ENCODE measurements around the gene GNA14.
"Not testable (repeated sequence)": the region's sequence is repeated elsewhere in the genome, so short reads cannot be mapped to it uniquely, and the experiment has no call there.

GNA14 gene

DNA sequence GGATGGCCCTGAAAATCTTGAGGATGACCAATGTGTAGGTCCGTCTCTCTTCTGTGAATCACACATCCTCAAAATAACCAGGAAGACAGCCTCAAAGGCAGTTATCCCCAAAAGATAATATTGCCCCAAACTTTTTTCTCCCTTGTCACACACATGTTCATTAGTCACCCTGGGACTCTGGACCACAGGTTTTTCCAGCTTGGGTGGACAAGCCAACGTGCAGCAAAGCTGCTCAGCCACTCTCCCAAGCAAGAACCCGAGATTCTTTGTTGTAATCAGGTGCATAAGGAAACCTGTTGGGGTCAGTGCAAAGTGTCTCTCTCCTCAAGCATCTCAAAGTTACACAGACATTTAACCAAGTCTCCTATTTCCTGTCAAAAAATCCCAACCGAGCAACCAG, 196.6 kb downstream of the GNA14 start:
- no peaks in the 10 kb centered on the region for H3K36me3 Mint-ChIP-seq (ENCODE audit: low read depth)
- no peak overlapping the region for H3K27ac Mint-ChIP-seq
- no peaks in the 10 kb centered on the region for H3K27me3 Mint-ChIP-seq
- H3K4me3 Mint-ChIP-seq, result no peak overlapping the region
- peaks cover 6% of the 10 kb centered on the region for H3K4me1 Mint-ChIP-seq (ENCODE audit: low read depth)
- H3K9me3 Mint-ChIP-seq, result peaks cover 10% of the 10 kb centered on the region

DNA sequence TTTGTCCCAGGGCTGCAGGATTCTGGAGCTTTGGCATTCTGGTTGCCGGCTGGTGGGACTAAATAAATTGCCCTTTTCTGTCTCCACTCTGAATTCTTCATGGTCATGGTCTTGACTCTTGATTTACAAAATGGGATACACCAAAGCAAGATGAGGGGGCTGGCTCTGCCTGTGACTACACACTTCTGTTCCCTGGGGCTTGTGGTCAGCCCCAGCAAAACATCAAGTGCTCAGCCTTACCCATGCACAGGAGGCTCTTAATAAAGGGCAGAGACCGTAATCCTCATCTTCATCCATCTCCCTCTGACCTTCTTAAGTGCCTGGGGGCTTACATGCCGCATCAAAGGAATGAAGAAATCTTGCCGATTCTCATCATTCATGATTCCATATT, 198.0 kb downstream of the GNA14 start:
- H3K4me3 Mint-ChIP-seq, result no peak overlapping the region
- H3K36me3 Mint-ChIP-seq (ENCODE audit: low read depth), result no peaks in the 10 kb centered on the region
- H3K27me3 Mint-ChIP-seq, result no peaks in the 10 kb centered on the region
- H3K27ac Mint-ChIP-seq, result no peak overlapping the region
- peaks cover 6% of the 10 kb centered on the region for H3K4me1 Mint-ChIP-seq (ENCODE audit: low read depth)
- H3K9me3 Mint-ChIP-seq, result peaks cover 10% of the 10 kb centered on the region

DNA sequence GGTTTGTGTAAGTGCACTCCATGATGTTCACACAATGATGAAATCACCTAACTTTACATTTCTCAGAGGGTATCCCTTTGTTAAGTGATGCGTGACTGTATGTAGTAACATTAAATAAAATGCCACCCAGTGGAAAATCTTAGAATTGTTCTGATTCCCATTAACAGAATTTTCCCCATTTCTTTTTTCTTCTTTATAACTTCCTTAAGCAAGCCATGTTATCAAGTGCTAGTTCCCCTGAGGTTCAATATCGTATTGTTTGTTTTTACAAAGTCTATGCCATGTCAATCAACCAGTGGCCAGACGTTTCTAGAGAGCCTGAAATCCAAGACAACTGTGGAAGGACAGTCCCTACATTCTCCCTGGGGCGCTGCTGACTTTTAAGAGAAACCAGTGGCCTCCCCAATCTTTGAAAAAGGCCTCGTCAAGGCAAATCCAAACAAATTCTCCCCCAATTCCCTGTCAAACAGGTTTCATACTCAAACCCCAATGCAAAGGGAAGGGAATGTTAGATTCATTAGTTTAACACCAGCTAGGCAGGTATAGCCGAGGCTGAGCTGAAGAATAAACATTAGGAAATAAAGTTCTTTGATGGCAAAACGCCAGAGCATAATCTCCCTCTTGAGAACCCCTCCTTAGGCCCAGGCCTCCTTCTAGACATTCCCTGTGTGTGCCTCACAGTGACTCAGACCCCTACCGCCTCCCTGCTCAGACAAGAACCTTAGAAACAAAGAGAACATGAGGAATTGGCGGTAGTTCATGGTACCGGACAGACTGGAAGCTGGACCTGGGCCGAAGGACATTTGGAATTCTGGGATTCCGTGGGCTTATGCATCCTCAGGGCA, 198.7 kb downstream of the GNA14 start:
- H3K4me3 Mint-ChIP-seq, result no peak overlapping the region
- no peaks in the 10 kb centered on the region for H3K36me3 Mint-ChIP-seq (ENCODE audit: low read depth)
- no peaks in the 10 kb centered on the region for H3K27me3 Mint-ChIP-seq
- H3K27ac Mint-ChIP-seq, result no peak overlapping the region
- peaks cover 10% of the 10 kb centered on the region for H3K9me3 Mint-ChIP-seq
- peaks cover 6% of the 10 kb centered on the region for H3K4me1 Mint-ChIP-seq (ENCODE audit: low read depth)

DNA sequence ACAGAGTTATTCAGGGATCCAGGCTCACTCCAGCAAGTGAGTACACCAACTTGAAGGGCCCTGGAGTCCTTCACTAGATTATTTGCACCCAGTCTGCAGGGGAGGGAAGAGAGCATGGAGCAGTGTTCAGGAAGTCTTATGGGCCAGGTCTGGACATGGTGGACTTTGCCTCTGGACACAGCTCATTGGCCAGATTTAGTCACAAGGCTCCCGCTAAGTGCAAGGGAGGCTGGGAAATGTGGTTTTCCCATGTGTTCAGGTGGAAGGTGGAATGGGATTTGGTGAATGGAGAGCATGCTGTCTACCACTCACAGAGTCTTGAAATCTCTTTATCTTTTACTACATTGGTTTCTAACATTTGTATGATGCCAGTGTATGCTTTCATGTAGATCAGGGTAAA, 200.5 kb downstream of the GNA14 start:
- H3K27ac Mint-ChIP-seq, result no peak overlapping the region
- peaks cover 10% of the 10 kb centered on the region for H3K9me3 Mint-ChIP-seq
- H3K36me3 Mint-ChIP-seq (ENCODE audit: low read depth), result no peaks in the 10 kb centered on the region
- no peaks in the 10 kb centered on the region for H3K27me3 Mint-ChIP-seq
- no peaks in the 10 kb centered on the region for H3K4me1 Mint-ChIP-seq (ENCODE audit: low read depth)
- no peak overlapping the region for H3K4me3 Mint-ChIP-seq

DNA sequence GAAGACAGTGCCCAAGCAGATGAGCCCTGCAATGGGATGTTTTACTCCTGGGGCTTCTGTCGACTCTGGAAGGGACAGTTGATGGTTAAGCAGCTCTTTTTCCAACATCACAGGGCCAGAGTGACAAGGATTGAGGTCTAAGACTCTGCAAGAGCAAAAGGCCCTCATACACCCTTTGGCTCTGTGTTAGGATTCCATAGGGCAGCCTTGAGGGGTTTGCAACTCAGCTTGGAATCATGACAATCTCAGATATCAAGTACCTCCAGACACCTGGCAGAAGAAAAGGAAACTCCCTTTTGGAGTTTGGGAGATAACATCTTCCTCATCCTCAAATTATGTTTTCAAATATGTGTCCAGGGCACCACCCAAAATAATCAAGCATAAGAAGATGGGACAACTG, 205.7 kb downstream of the GNA14 start:
- peaks cover 4% of the 10 kb centered on the region for H3K9me3 Mint-ChIP-seq
- H3K27me3 Mint-ChIP-seq, result no peaks in the 10 kb centered on the region
- H3K36me3 Mint-ChIP-seq (ENCODE audit: low read depth), result no peaks in the 10 kb centered on the region
- no peak overlapping the region for H3K27ac Mint-ChIP-seq
- no peak overlapping the region for H3K4me3 Mint-ChIP-seq
- H3K4me1 Mint-ChIP-seq (ENCODE audit: low read depth), result no peaks in the 10 kb centered on the region

DNA sequence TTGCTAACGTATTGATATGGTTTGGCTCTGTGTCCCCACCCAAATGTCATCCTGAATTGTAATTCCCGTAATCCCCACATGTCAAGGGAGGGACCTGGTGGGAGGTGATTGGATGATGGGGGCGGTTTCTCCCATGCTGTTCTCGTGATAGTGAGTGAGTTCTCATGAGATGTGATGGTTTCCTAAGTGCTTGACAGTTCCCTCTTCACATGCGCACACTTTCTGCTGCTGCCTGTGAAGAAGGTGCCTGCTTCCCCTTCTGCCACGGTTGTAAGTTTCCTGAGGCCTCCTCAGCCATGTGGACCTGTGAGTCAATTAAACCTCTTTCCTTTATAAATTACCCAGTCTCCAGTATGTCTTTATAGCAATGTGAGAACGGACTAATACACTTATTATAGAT, 207.0 kb downstream of the GNA14 start:
- not testable (repeated sequence) for H3K27ac Mint-ChIP-seq; H3K4me1 Mint-ChIP-seq (ENCODE audit: low read depth); H3K4me3 Mint-ChIP-seq; H3K27me3 Mint-ChIP-seq; H3K9me3 Mint-ChIP-seq; H3K36me3 Mint-ChIP-seq (ENCODE audit: low read depth)

DNA sequence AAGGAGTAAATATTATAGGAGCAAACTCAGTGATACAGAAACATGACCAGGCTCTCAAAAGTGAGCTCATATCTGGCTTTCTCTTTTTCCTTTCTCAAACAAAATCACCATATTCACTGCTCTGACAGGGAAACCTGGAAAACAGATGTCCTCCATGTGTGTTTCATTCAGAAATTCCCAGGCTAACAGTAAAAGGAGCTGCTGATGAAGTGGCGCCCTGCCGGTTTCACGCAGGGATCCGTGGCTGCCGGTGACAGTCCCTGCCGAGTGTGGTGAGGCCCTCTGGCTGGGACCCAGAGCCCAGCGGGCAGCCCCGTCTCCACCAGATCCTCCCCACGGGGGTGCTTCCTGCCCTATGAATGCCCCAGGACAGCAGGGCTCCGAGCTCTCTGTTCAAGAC, 208.1 kb downstream of the GNA14 start:
- no peaks in the 10 kb centered on the region for H3K9me3 Mint-ChIP-seq
- H3K27me3 Mint-ChIP-seq, result no peaks in the 10 kb centered on the region
- H3K27ac Mint-ChIP-seq, result no peak overlapping the region
- H3K36me3 Mint-ChIP-seq (ENCODE audit: low read depth), result no peaks in the 10 kb centered on the region
- H3K4me1 Mint-ChIP-seq (ENCODE audit: low read depth), result no peaks in the 10 kb centered on the region
- H3K4me3 Mint-ChIP-seq, result no peak overlapping the region

DNA sequence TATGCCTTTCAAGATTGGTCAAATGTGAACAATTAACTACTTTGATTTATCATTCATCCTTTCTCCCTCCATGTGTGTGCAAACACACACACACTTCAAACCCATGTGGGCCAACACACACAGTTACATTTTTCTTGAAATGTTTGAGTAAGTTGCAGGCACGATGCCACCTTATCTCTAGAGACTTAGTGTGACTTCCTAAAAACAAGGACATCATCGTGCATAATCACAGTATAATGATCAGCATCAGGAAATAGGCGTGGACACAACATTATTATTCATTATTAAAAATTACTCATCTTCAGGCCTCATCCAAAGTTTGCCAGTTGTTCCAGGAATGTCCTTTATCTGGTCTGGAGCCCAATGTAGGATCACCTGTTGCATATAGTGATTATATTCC, 209.5 kb downstream of the GNA14 start:
- Mint-ChIP-seq H3K36me3 (ENCODE audit: low read depth) (no peaks in the 10 kb centered on the region), H3K27me3 (no peaks in the 10 kb centered on the region), H3K4me1 (ENCODE audit: low read depth) (peaks cover 3% of the 10 kb centered on the region), H3K27ac (no peak overlapping the region), H3K9me3 (no peaks in the 10 kb centered on the region), H3K4me3 (no peak overlapping the region)

DNA sequence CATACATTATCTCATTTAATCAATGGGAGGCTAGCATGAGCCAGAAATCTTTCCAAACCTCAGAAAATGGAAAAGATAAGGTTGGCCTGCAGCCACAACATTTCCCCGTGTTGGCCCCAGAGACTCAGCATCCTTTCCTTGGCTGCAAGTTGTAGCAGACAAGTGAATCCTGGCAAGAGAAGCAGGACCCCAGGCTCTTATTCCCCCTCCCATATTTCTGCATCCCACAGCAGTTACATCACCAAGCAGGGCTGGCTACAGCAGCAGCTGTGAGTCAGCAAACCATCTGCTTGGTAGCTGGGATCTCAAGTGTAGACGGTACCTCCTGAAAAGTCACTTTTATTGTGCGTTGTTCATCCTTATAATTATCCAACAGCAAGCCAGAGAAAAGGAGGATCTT, 212.4 kb downstream of the GNA14 start:
- H3K4me1 Mint-ChIP-seq (ENCODE audit: low read depth), result peaks cover 3% of the 10 kb centered on the region
- H3K27me3 Mint-ChIP-seq, result no peaks in the 10 kb centered on the region
- H3K27ac Mint-ChIP-seq, result no peak overlapping the region
- no peak overlapping the region for H3K4me3 Mint-ChIP-seq
- H3K36me3 Mint-ChIP-seq (ENCODE audit: low read depth), result no peaks in the 10 kb centered on the region
- H3K9me3 Mint-ChIP-seq, result no peaks in the 10 kb centered on the region

DNA sequence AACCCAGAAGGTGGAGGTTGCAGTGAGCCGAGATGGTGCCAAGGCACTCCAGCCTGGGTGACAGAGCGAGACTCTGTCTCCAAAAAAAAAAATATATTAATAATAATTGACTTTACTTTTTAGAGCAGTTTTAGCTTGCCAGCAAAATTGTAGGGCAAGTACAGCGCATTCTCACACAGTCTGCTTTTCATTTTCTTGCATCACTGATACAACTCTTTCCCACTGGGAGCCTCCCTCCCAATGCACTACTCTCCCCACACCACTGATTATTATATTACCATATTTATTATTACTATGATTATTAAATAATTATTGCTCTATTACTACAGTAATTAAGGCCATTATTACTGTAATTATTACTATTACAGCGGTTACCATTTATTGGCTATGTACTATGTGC, 212.8 kb downstream of the GNA14 start:
- no peak overlapping the region for H3K27ac Mint-ChIP-seq
- H3K27me3 Mint-ChIP-seq, result no peaks in the 10 kb centered on the region
- no peak overlapping the region for H3K4me3 Mint-ChIP-seq
- no peaks in the 10 kb centered on the region for H3K9me3 Mint-ChIP-seq
- H3K36me3 Mint-ChIP-seq (ENCODE audit: low read depth), result no peaks in the 10 kb centered on the region
- peaks cover 3% of the 10 kb centered on the region for H3K4me1 Mint-ChIP-seq (ENCODE audit: low read depth)

DNA sequence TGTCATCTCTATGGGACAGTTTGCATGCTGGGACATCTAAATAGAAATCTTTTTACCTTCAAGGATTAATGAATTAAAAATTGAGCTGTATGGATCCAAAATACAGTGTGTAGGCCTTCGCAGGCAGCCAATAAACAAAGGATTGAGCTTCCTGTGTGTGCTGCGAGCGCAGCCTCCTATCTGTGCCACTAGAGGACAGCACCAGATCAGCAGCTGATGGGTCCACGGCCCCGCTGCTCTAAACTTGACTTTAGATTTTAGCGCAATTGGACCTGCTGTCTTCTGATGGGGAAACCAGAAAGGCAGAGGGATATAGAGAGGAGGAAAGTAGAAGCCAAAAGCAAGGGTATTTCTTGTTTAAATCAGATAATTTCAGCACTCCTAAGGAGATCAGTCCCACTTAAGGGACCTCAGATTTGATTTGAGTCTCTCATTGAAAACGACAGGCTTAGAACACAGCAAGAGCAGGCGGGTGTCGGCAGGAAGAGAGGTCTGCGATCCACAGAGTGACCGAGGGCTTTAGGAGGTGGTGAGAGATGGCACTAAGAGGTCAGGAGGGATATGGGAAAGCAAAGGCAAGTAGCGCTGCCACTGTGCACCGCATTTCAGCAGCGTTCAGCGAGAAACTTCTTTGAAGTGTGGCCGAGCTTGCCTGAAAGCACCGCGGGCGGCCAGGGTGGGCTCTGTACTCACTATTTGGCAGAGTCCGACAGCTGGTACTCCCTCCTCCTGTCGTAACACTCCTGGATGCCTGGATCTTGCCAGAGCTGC, 214.3 kb downstream of the GNA14 start:
- H3K27me3 Mint-ChIP-seq, result no peaks in the 10 kb centered on the region
- H3K27ac Mint-ChIP-seq, result no peak overlapping the region
- H3K4me1 Mint-ChIP-seq (ENCODE audit: low read depth), result peaks cover 3% of the 10 kb centered on the region
- no peak overlapping the region for H3K4me3 Mint-ChIP-seq
- no peaks in the 10 kb centered on the region for H3K9me3 Mint-ChIP-seq
- H3K36me3 Mint-ChIP-seq (ENCODE audit: low read depth), result no peaks in the 10 kb centered on the region

DNA sequence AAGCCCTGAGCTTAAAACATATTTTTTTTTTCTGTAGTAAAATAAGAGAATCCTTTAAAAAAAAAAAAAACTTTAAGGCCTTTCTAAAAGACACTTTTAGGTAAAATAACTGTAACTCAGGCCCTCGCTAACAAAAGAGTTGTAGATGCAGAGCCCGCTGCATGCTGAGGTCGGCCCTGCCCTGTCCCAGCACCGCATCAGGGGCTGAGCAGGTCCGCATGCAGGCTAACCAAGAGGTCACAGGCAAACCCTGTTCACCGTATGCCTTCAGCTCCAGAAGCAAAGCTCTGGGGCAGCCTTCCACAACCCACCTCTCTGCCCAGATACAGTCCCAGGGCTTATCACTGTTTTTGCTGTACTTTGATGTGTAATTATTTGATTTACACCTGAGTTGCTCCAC, 216.1 kb downstream of the GNA14 start:
- no peak overlapping the region for H3K27ac Mint-ChIP-seq
- H3K27me3 Mint-ChIP-seq, result no peaks in the 10 kb centered on the region

DNA sequence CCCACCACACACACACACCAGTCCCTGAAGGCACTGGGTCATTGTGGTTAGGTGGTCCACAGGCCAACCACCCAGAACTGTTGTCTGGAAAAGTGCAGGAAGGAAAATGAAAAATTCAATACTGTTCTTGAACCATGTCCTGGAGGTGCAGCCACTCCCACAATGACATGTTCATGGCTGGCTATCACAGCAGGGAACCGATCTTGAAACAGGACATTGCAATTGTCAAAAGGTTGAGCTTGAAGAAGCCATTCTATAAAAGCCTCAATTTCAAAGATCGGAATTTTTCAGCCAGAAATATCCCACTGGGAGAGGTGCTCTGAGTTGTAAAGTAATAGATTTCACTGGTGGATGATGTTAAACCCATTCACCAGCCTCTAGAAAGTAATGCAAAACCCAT, 218.2 kb downstream of the GNA14 start:
- Mint-ChIP-seq H3K27me3 (no peaks in the 10 kb centered on the region), H3K4me1 (ENCODE audit: low read depth) (peaks cover 3% of the 10 kb centered on the region), H3K36me3 (ENCODE audit: low read depth) (no peaks in the 10 kb centered on the region)

More for the DNA sequence above, 216.1 kb downstream of the GNA14 start:
- Mint-ChIP-seq H3K4me1 (ENCODE audit: low read depth) (peaks cover 3% of the 10 kb centered on the region), H3K9me3 (no peaks in the 10 kb centered on the region), H3K36me3 (ENCODE audit: low read depth) (no peaks in the 10 kb centered on the region), H3K4me3 (no peak overlapping the region)

DNA sequence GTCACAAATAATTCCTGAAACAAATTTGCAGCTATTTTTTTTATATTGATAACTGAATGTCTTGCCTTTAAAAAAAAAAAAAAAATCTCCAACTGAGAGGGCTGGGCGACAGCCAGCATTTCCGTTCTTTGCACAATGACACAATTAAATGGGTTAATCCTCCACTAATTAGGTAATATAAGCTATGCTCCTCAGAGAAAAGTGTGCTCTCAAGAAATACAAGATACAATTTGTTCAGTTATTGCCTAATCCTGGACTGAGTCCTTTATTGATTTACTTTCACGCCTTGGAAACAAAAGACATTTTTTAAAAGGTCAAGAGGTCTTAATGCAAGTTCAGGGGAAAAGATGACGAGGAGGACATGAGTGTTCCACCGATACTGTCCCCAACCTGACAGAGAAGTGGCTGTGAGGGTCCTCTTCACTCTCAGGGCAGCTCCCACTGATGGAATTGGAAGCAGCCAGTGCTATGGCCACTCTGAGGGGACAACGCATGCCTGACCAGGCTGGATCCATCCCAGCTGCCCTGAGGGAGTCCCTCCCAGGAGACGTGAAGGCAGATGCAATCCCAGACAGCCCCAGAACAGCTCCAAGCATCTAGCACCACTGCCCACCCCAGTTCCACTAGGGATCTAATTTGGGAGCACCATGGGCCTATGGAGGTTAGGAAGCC, 220.7 kb downstream of the GNA14 start:
- no peaks in the 10 kb centered on the region for H3K9me3 Mint-ChIP-seq
- H3K4me3 Mint-ChIP-seq, result no peak overlapping the region
- no peaks in the 10 kb centered on the region for H3K36me3 Mint-ChIP-seq (ENCODE audit: low read depth)
- H3K4me1 Mint-ChIP-seq (ENCODE audit: low read depth), result no peaks in the 10 kb centered on the region
- H3K27me3 Mint-ChIP-seq, result no peaks in the 10 kb centered on the region
- H3K27ac Mint-ChIP-seq, result no peak overlapping the region

More for the DNA sequence above, 218.2 kb downstream of the GNA14 start:
- no peaks in the 10 kb centered on the region for H3K9me3 Mint-ChIP-seq
- no peak overlapping the region for H3K27ac Mint-ChIP-seq
- H3K4me3 Mint-ChIP-seq, result no peak overlapping the region

DNA sequence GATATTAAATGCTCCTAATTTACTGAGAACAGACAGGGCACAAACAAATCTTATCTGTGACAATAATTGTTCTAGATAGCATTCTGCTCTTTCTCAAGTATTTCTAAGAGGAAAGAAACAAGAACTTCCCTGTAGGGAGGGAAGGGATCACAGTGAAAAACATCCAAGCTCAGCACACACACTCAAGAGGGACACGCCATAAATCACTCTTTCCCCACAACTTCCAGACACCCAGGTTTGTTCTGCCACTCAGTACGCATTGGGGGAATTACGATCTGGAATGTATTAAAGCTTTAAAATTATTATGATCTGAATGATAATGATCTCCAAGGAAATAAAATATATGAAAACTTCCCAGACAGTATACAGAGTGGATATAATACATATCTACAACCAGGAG, 221.4 kb downstream of the GNA14 start:
- Mint-ChIP-seq H3K27me3 (no peaks in the 10 kb centered on the region), H3K27ac (no peak overlapping the region), H3K36me3 (ENCODE audit: low read depth) (no peaks in the 10 kb centered on the region), H3K9me3 (no peaks in the 10 kb centered on the region), H3K4me3 (no peak overlapping the region), H3K4me1 (ENCODE audit: low read depth) (no peaks in the 10 kb centered on the region)
